Heart left ventricle (tissue), 13 donors: ENCODE results near the gene FOXO3B.
"Not testable (repeated sequence)": the region's sequence is repeated elsewhere in the genome, so short reads cannot be mapped to it uniquely, and the experiment has no call there.

ENCODE experiments used
- POLR2A ChIP-seq, 2 donors: fragments of 450-650 bp; IDR thresholded peaks; one replicate each; pipeline ENCODE4 v1.6.1; 2017; ENCODE audit warnings: antibody characterized with exemption in 2 of 2, mild to moderate bottlenecking in 2 of 2, moderate library complexity in 2 of 2
- TF ChIP-seq, protein P1 (sequence below), 12 donors: fragments of 200-600 bp; sonication (generic) in 4 of 12; IDR thresholded peaks; one replicate each; pipeline versions ENCODE4 v1.5.0 to v1.8.0; 2018 to 2022; ENCODE audit warnings: antibody characterized with exemption in 12 of 12, mild to moderate bottlenecking in 5 of 12
- donor health status: ischemic (EF 13 %, LVEDD 7.1; RV severe dilation, severe dysfunction).
- donor health status: DM: no; HTN: yes; CAD: no.
- donor health status: DM: no; HTN: no; CAD: no.
- donor health status: ischemic (EF 25% LVEDD 6.9; RV normal size, moderate dysfunction).
- donor health status: ischemic (EF 25% LVEDD 5.7; RV mildly dilated, moderate dysfunction).
- donor health status: ischemic (EF 35%, LVEDD 5.7; RV mildly dilated, moderate dysfunction).
- donor health status: nonischemic (EF 11% LVEDD 7.7; RV severe dilation, severe dysfunction).
- donor health status: DM: yes; HTN: yes; CAD: no.
- donor health status: PGD.
- donor health status: ischemic (EF 29% LVEDD 5.4; RV normal size, mild dysfunction).
- donor health status: nonischemic (EF 23%, LVEDD 6.1; RV moderate dilation, normal function).

GRCh38 chr17:18682668-18683067 lies 554 bp upstream of the FOXO3B start:
- TF ChIP-seq, protein P1, sequence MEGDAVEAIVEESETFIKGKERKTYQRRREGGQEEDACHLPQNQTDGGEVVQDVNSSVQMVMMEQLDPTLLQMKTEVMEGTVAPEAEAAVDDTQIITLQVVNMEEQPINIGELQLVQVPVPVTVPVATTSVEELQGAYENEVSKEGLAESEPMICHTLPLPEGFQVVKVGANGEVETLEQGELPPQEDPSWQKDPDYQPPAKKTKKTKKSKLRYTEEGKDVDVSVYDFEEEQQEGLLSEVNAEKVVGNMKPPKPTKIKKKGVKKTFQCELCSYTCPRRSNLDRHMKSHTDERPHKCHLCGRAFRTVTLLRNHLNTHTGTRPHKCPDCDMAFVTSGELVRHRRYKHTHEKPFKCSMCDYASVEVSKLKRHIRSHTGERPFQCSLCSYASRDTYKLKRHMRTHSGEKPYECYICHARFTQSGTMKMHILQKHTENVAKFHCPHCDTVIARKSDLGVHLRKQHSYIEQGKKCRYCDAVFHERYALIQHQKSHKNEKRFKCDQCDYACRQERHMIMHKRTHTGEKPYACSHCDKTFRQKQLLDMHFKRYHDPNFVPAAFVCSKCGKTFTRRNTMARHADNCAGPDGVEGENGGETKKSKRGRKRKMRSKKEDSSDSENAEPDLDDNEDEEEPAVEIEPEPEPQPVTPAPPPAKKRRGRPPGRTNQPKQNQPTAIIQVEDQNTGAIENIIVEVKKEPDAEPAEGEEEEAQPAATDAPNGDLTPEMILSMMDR (IDR thresholded peaks at IDR 0.05), result not testable (repeated sequence)
- TF ChIP-seq POLR2A (IDR thresholded peaks at IDR 0.05), result not testable (repeated sequence)
